Gastroesophageal sphincter (tissue), 4 donors: Measurements from ENCODE around the gene NRAP. TPM values are rescaled to one million over a fixed set of nuclear protein-coding genes. Genes with fewer than 3 reads are reported as not detected.
"Not testable (repeated sequence)": the region's sequence is repeated elsewhere in the genome, so short reads cannot be mapped to it uniquely, and the experiment has no call there.

Experiments used
- ATAC-seq: fragments of 150-250 bp; one replicate; pipeline ENCODE4 v1.9.1; 2016; ENCODE audit warnings: mild to moderate bottlenecking, moderate library complexity
- H3K27ac ChIP-seq, 4 donors: fragments of 200-600 bp; sonication (generic) in 3 of 4; 1 replicate in 3 of 4; 2 replicates in 1 of 4; pipeline ENCODE4 v1.5.1; 2016 to 2019
- H3K27me3 ChIP-seq: fragments of 200-600 bp; sonication (generic); one replicate; pipeline ENCODE4 v1.5.1; 2019
- H3K36me3 ChIP-seq, 2 donors: fragments of 200-600 bp; sonication (generic); one replicate each; pipeline ENCODE4 v1.5.1; 2019; ENCODE audit warnings: control low read depth in 1 of 2
- H3K4me1 ChIP-seq, 3 donors: fragments of 200-600 bp; sonication (generic); 1 replicate in 2 of 3; 2 replicates in 1 of 3; pipeline ENCODE4 v1.5.1; 2016 to 2019; ENCODE audit warnings: control low read depth in 2 of 3
- H3K4me3 ChIP-seq, 2 donors: fragments of 200-600 bp; sonication (generic); one replicate each; pipeline ENCODE4 v1.5.1; 2019; ENCODE audit warnings: mild to moderate bottlenecking in 1 of 2, moderate library complexity in 1 of 2
- H3K9me3 ChIP-seq, 3 donors: fragments of 200-600 bp; sonication (generic); one replicate each; pipeline ENCODE4 v1.5.1; 2017 to 2019; ENCODE audit warnings: control low read depth in 2 of 3
- EP300 ChIP-seq: sonication (generic); formaldehyde crosslinking; IDR thresholded peaks from one replicate; pipeline ENCODE4 v1.6.1; 2017; ENCODE audit warnings: antibody characterized with exemption, mild to moderate bottlenecking
- POLR2A ChIP-seq, 2 donors: fragments of 450-650 bp; IDR thresholded peaks; one replicate each; pipeline ENCODE4 v1.6.1; 2017; ENCODE audit warnings: antibody characterized with exemption in 2 of 2, mild to moderate bottlenecking in 2 of 2, moderate library complexity in 1 of 2
- POLR2AphosphoS5 ChIP-seq: sonication (generic); formaldehyde crosslinking; IDR thresholded peaks from one replicate; pipeline ENCODE4 v1.6.1; 2017; ENCODE audit warnings: antibody characterized with exemption
- WGBS, 2 donors: methylation state at CpG; one replicate each; pipeline ENCODE4 v1.1.5; 2018; ENCODE audit warnings: low coverage in 1 of 2; 5-methylcytosine and 5-hydroxymethylcytosine counted together
- total RNA-seq, 4 donors: library from RNA; depleted of rRNA; stranded (reverse); fragments of >200 nt; gene quantifications; one replicate each; pipeline ENCODE4 v1.1.0, GENCODE V29; 2016
- TF ChIP-seq, protein P1 (sequence below), 4 experiments: fragments of 200-600 bp in 2 of 4; fragments of 450-650 bp in 2 of 4; sonication (generic) in 1 of 4; IDR thresholded peaks; one replicate each; pipeline ENCODE4 v1.5.1; 2017 to 2019; ENCODE audit warnings: antibody characterized with exemption in 4 of 4, mild to moderate bottlenecking in 2 of 4, moderate library complexity in 2 of 4

NRAP gene
- total RNA-seq, 4 donors from 2014 or later: under 0.01 TPM; not detected in 3

DNA sequence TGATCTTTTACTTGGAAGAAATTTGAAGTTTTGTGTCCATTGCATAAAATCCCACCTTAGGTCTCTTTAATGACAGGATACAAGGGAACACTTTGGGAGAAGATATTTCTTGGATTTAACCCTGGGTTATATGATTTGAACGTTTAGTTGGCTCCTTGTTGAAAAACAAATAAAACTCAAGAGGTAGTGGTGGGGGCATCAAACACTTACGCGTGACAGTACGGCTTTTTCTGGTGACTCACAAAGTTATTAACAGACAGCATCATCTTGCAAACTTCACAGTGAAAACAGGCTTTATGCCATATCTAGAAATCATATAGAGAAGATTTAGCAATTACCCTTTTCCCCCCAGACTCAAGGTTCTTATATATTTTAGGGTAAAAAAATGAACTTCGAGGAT is 699 bp downstream of the NRAP start:
- ATAC-seq: no peak
- H3K27ac ChIP-seq: no peak overlapping the region
- no peaks in the 10 kb centered on the region for H3K27me3 ChIP-seq
- no peak for TF ChIP-seq POLR2A (IDR thresholded peaks at IDR 0.05)
- TF ChIP-seq EP300: no peak
- WGBS, 2 donors: 66 to 79% methylated on average over 5 of the region's 5 CpGs
- no peaks in the 10 kb centered on the region for H3K9me3 ChIP-seq
- no peaks in the 10 kb centered on the region for H3K4me1 ChIP-seq
- H3K36me3 ChIP-seq: no peaks in the 10 kb centered on the region
- no peak overlapping the region for H3K4me3 ChIP-seq

DNA sequence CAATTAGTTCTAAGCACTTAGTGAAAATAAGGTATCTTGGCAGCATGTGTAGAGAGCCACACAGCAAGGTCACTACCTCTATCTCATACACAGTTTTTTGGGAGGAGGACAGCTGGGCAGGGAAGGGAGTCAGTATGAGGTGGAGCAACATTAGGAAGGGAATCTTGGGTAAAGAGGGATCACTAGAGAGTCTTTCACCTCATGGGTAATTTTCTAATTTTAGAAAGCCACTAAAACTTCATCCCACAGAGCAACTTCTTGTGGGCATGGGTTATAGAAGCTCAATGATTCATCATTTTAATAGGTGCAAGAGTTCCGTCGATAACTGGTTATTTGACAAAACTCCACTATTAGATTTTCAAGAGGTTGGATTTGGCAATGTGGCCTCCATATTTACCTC is 2.5 kb downstream of the NRAP start:
- Histone ChIP-seq H3K9me3 (no peaks in the 10 kb centered on the region), H3K4me1 (no peaks in the 10 kb centered on the region), H3K27ac (no peak overlapping the region), H3K27me3 (no peaks in the 10 kb centered on the region), H3K4me3 (no peak overlapping the region), H3K36me3 (no peaks in the 10 kb centered on the region)
- WGBS, 2 donors: 85 to 92% methylated on average over 2 of the region's 2 CpGs
- ATAC-seq: no peak
- TF ChIP-seq POLR2AphosphoS5 (no peak), EP300 (no peak), POLR2A (IDR thresholded peaks at IDR 0.05) (no peak)
- TF ChIP-seq, protein P1, sequence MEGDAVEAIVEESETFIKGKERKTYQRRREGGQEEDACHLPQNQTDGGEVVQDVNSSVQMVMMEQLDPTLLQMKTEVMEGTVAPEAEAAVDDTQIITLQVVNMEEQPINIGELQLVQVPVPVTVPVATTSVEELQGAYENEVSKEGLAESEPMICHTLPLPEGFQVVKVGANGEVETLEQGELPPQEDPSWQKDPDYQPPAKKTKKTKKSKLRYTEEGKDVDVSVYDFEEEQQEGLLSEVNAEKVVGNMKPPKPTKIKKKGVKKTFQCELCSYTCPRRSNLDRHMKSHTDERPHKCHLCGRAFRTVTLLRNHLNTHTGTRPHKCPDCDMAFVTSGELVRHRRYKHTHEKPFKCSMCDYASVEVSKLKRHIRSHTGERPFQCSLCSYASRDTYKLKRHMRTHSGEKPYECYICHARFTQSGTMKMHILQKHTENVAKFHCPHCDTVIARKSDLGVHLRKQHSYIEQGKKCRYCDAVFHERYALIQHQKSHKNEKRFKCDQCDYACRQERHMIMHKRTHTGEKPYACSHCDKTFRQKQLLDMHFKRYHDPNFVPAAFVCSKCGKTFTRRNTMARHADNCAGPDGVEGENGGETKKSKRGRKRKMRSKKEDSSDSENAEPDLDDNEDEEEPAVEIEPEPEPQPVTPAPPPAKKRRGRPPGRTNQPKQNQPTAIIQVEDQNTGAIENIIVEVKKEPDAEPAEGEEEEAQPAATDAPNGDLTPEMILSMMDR (IDR thresholded peaks at IDR 0.05): no peak

DNA sequence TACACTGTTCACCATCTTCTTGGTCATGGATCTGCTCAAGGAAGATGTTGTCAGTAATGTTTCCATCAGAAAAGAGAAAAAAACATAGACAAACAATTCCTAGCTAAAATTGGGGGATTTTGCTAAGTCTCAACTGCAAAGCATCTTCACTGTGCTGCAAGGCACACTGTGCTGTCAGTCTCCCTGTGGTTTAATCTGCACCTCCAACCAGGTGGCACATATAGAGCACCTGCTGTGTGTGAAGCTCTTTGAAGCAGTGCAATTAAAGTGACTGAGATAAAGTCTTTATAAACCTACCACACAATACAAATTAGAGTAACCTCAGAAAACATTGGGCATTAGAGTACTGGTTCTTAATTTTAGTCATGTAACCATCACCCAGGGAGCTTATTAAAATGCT is 6.3 kb downstream of the NRAP start:
- Histone ChIP-seq H3K36me3 (no peaks in the 10 kb centered on the region), H3K9me3 (no peaks in the 10 kb centered on the region), H3K27me3 (no peaks in the 10 kb centered on the region), H3K4me1 (no peaks in the 10 kb centered on the region), H3K4me3 (no peak overlapping the region), H3K27ac (no peak overlapping the region)
- TF ChIP-seq POLR2AphosphoS5 (no peak), POLR2A (IDR thresholded peaks at IDR 0.05) (no peak), EP300 (no peak)
- TF ChIP-seq, protein P1 (IDR thresholded peaks at IDR 0.05): no peak
- no peak for ATAC-seq

DNA sequence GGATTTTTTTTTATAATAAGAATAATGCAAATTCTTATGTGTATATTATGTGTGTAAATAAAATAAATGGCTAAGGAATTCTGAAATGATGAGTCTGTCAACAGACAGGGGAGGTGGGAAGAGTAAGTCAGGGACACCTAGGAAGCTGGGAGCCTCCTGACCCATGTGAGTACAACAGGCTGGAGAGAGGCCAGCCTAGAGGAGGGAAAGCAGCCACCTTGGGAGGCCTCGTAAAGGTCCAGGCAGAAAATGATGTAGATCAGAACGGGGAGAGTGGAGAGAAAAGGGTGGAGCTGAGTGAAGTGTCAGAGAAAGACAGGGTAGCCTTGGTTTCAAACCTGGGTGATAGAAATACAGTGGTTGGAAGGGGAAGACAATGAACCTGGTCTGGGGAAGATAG is 6.9 kb downstream of the NRAP start:
- H3K9me3 ChIP-seq: no peaks in the 10 kb centered on the region
- H3K4me3 ChIP-seq: no peak overlapping the region
- H3K27me3 ChIP-seq: no peaks in the 10 kb centered on the region
- no peak overlapping the region for H3K27ac ChIP-seq
- H3K36me3 ChIP-seq: no peaks in the 10 kb centered on the region
- TF ChIP-seq, protein P1 (IDR thresholded peaks at IDR 0.05): no peak
- TF ChIP-seq EP300 (no peak), POLR2AphosphoS5 (no peak), POLR2A (IDR thresholded peaks at IDR 0.05) (no peak)
- 36 to 40% methylated on average over 2 of the region's 2 CpGs for WGBS, 2 donors
- no peaks in the 10 kb centered on the region for H3K4me1 ChIP-seq
- ATAC-seq: no peak

DNA sequence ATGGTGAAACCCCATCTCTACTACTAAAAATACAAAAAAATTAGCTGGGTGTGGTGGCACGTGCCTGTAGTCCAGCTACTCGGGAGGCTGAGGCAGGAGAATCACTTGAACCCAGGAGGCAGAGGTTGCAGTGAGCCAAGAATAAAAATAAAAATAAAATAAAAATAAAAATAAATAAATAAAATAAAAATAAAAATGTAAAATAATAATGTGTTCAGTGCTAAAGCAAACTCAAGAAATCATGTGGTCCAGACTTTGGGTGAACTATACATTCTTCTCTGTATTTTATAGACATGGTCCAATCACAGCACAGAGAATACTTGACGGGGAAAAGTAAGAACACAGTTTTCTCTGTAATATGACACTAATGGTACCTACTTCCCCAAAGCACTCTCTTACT is 11.4 kb downstream of the NRAP start:
- 81 to 85% methylated on average over 3 of the region's 3 CpGs for WGBS, 2 donors
- not testable (repeated sequence) for ATAC-seq, H3K4me3 ChIP-seq, H3K27ac ChIP-seq, H3K27me3 ChIP-seq, H3K4me1 ChIP-seq, H3K36me3 ChIP-seq, H3K9me3 ChIP-seq

DNA sequence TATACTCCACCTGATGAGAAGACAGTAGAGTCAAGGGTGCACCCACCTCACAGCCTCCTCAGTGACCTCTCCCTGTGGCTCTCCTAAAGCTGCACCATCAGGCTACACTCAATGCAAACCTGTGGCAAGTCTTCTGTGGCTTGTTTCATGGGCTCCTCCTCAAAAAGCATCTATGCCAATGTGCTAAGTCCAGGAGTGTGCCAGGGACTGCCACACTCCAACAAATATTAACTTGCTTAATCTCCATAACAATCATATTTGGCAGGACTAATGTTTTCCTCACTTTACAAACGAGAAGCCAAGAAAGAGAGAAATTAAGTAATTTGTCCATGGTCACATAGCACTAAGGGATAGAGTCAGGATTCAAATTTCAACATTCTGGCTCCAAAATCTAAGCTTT is 11.9 kb downstream of the NRAP start:
- H3K36me3 ChIP-seq: no peaks in the 10 kb centered on the region
- ATAC-seq: no peak
- H3K27me3 ChIP-seq: no peaks in the 10 kb centered on the region
- no peak overlapping the region for H3K4me3 ChIP-seq
- H3K4me1 ChIP-seq: peaks cover 0 to 5% (median 0%) of the 10 kb centered on the region in 3 donors
- no peak for TF ChIP-seq POLR2A (IDR thresholded peaks at IDR 0.05)
- no peak for TF ChIP-seq EP300
- no peak for TF ChIP-seq POLR2AphosphoS5
- TF ChIP-seq, protein P1 (IDR thresholded peaks at IDR 0.05): no peak
- 11 to 53% methylated on average over 1 of the region's 1 CpG for WGBS, 2 donors
- H3K9me3 ChIP-seq: no peaks in the 10 kb centered on the region
- H3K27ac ChIP-seq: no peak overlapping the region
